SKM-1 (cell line): ENCODE results near the gene NIPAL4.

Experiments
- DNase-seq: peaks from one replicate; lab custom pipeline; 2025; ENCODE audit not compliant: unreplicated experiment; lab: John Stamatoyannopoulos, UW

The NIPAL4 gene

GRCh38 chr5:157514974-157515373 lies 55.0 kb downstream of the NIPAL4 start:
- DNase-seq: no peak

- no peak for DNase-seq
Observed at GRCh38 chr5:157516006-157516405, 56.0 kb downstream of the NIPAL4 start.

DNA sequence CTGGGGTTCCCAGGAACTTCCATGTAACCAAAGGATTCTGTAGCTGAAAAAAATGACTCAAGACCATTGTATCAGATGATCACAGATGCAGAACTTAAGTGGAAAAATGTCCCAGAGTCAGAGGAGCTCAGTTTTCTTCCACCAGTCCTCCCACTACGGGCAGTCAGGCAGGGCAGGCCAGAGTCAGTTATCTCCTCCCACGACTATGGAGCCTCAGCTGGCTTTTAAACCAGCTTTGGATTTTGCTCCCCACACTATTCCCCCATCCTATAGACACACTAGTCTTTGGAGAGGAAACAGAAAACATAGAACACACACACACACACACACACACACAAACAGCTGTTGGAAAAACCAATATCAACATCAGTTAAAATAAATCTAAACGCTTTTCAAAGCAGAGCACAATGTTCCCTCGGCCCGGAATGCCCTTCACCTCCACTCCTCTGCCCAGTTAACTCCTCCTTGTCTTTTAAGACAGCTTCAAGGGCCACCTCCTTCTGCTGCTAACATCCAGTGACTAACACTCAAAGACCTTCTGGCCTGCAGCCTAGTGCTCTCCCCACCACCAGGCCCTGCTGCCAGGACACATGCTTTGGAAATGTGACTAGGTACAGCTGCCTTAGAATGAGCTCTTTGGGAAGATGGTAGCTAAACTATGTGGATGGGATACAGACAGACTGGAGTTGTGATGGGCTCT lies 56.8 kb downstream of the NIPAL4 start:
- DNase-seq: no peak

- DNase-seq: no peak
Observed at GRCh38 chr5:157518963-157519362, 59.0 kb downstream of the NIPAL4 start.

GRCh38 chr5:157519579-157520253 lies 59.7 kb downstream of the NIPAL4 start:
- DNase-seq: no peak

DNA sequence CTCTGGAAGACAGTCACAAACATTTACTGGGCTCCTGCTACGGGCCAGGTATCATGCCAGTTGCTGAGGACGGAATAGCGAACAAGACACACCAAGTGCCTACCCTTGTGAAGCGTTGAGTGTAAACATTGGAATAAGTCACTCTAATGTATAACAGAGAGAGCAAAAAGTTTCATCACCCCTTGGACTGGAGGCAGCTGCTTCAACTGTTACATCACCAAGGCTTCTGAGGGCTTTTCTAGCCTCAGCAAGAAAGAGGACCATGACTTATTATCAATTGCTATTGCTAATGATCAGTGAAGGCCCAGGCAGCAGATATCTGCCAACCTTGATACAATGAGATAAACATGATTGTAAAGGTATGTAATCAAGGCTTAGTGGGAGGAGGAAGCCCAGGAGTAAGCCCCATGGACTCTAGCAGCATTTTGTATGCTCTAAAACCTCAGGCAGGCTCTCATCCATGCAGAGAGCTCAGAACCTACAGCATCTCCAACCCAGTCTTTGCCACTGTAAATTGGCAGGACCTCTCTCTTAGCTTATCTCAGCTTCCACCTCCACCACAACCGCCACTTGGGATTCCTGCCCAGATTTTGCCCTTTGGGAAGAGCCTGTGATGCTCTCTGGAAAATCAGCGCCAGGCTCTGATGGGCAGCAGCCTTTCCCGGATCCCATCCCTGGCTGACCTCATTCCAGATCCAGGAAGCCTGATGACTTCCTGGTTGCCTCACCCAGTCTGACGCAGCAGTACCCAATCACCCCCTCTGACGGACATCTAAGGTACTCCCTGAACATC lies 61.1 kb downstream of the NIPAL4 start:
- no peak for DNase-seq

- no peak for DNase-seq
Observed at GRCh38 chr5:157521704-157522029, 61.7 kb downstream of the NIPAL4 start.

DNA sequence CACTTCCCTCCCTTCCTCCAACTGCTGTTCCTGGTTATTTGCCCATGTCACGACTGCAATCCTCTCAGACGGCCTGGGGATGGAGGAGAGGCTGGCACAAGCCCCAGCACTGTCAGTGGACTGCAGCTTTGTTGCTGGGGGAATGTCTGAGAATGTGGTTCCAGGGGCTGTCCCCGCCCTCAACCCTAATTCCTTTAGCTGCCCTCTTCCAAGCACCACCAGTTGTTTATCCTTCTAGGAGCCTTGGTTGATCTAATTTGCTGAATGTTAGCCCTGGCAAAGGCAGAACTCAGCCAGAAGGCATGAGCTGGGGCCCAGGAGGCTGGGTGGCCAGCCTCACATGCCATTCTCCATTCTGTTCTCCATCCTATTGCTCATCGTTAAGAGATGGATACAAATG lies 64.0 kb downstream of the NIPAL4 start:
- no peak for DNase-seq
